SK-N-SH treated with all-trans-retinoic acid at 6 μM for 48 hours (cell line): ENCODE measurements around the gene GATA5.

Source experiments
- ATAC-seq: fragments of 200-7000 bp; cut with Tn5 transposase; 3 replicates; pipeline ENCODE4 v1.9.1; 2020; ENCODE audit warnings: mild to moderate bottlenecking, moderate library complexity
- ARNTL ChIP-seq: fragments of 450-650 bp; formaldehyde crosslinking; IDR thresholded peaks from 2 replicates; pipeline ENCODE4 v1.5.0; 2020; ENCODE audit warnings: low read depth, mild to moderate bottlenecking, moderate library complexity, borderline replicate concordance
- BACH2 ChIP-seq: fragments of 250-450 bp; sonication (Bioruptor Pico); IDR thresholded peaks from 2 replicates; pipeline ENCODE4 v1.9.0; 2021; ENCODE audit warnings: mild to moderate bottlenecking, borderline replicate concordance
- CSDC2 ChIP-seq: fragments of 250-450 bp; sonication (Bioruptor Pico); IDR thresholded peaks from 2 replicates; pipeline ENCODE4 v1.5.0; 2020; ENCODE audit warnings: mild to moderate bottlenecking, moderate library complexity
- ESRRG ChIP-seq: fragments of 250-450 bp; sonication (Bioruptor Pico); IDR thresholded peaks from 2 replicates; pipeline ENCODE4 v1.6.1; 2021; ENCODE audit warnings: mild to moderate bottlenecking
- ISL1 ChIP-seq: fragments of 250-450 bp; sonication (Bioruptor Pico); IDR thresholded peaks from 2 replicates; pipeline ENCODE4 v2.1.2; 2022; ENCODE audit warnings: mild to moderate bottlenecking, moderate library complexity
- OSR1 ChIP-seq: fragments of 250-450 bp; sonication (Bioruptor Pico); IDR thresholded peaks from 2 replicates; pipeline ENCODE4 v1.8.0; 2022; ENCODE audit warnings: moderate library complexity, mild to moderate bottlenecking, inconsistent platforms
- RARB ChIP-seq: fragments of 250-450 bp; sonication (Bioruptor Pico); IDR thresholded peaks from 2 replicates; pipeline ENCODE4 v1.8.0; 2021; ENCODE audit warnings: mild to moderate bottlenecking, moderate library complexity
- SNAI2 ChIP-seq: fragments of 250-450 bp; sonication (Bioruptor Pico); IDR thresholded peaks from 2 replicates; pipeline ENCODE4 v1.5.0; 2020; ENCODE audit warnings: mild to moderate bottlenecking, moderate library complexity
- TOX ChIP-seq: fragments of 250-450 bp; sonication (Bioruptor Pico); IDR thresholded peaks from 2 replicates; pipeline ENCODE4 v1.8.0; 2021; ENCODE audit warnings: mild to moderate bottlenecking, moderate library complexity, borderline replicate concordance
- ZC3H10 ChIP-seq: fragments of 250-450 bp; sonication (Bioruptor Pico); IDR thresholded peaks from 2 replicates; pipeline ENCODE4 v1.5.1; 2021; ENCODE audit warnings: mild to moderate bottlenecking, moderate library complexity
- ZFP3 ChIP-seq: fragments of 250-450 bp; sonication (Bioruptor Pico); IDR thresholded peaks from 2 replicates; pipeline ENCODE4 v1.5.0; 2020; ENCODE audit warnings: mild to moderate bottlenecking, moderate library complexity
- ZFP30 ChIP-seq: fragments of 450-650 bp; formaldehyde crosslinking; IDR thresholded peaks from 2 replicates; pipeline ENCODE4 v1.5.0; 2022; ENCODE audit warnings: mild to moderate bottlenecking, moderate library complexity
- ZNF70 ChIP-seq: fragments of 450-650 bp; formaldehyde crosslinking; IDR thresholded peaks from 2 replicates; pipeline ENCODE4 v1.5.0; 2020; ENCODE audit warnings: mild to moderate bottlenecking, moderate library complexity
- ZNF8 ChIP-seq: fragments of 450-650 bp; formaldehyde crosslinking; IDR thresholded peaks from 2 replicates; pipeline ENCODE4 v1.5.0; 2020; ENCODE audit warnings: mild to moderate bottlenecking, moderate library complexity
- TF ChIP-seq, protein P1 (sequence below): fragments of 250-450 bp; sonication (Bioruptor Pico); IDR thresholded peaks from 2 replicates; pipeline ENCODE4 v1.8.0; 2020; ENCODE audit warnings: mild to moderate bottlenecking, moderate library complexity, borderline replicate concordance
- TF ChIP-seq, protein P2 (sequence below): fragments of 250-450 bp; sonication (Bioruptor Pico); IDR thresholded peaks from 2 replicates; pipeline ENCODE4 v1.5.1; 2021; ENCODE audit warnings: mild to moderate bottlenecking, moderate library complexity
- TF ChIP-seq, protein P3 (sequence below): fragments of 250-450 bp; sonication (Bioruptor Pico); IDR thresholded peaks from 2 replicates; pipeline ENCODE4 v1.5.0; 2020; ENCODE audit warnings: mild to moderate bottlenecking, moderate library complexity
- TF ChIP-seq, protein P4 (sequence below): fragments of 250-450 bp; sonication (Bioruptor Pico); IDR thresholded peaks from 2 replicates; pipeline ENCODE4 v1.5.1; 2020; ENCODE audit warnings: low read depth, mild to moderate bottlenecking, moderate library complexity

GATA5 gene

DNA sequence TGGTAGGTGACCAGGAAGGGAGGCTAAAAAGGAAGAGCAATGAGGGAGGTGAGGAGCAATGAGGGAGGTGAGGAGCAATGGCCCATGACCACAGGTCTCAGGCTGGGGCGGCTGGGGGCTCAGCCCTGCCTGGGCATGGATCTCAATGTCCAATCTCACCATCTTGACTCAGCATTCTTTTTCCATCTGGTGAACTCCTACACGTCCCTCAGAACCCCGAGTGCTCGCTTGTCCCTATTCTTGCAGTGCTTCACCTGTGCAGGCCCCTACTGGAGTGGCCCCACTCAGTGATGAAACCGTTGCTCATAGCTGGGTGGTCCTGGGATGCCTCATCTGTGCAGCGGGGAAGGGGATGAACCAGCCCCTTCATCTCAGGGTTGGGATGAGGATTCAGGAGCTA, 31.5 kb downstream of the GATA5 start:
- TF ChIP-seq ZFP3 (CRISPR knock-in tag), result peak; percentile 87
- TF ChIP-seq ZFP30, result no peak
- TF ChIP-seq, protein P1, sequence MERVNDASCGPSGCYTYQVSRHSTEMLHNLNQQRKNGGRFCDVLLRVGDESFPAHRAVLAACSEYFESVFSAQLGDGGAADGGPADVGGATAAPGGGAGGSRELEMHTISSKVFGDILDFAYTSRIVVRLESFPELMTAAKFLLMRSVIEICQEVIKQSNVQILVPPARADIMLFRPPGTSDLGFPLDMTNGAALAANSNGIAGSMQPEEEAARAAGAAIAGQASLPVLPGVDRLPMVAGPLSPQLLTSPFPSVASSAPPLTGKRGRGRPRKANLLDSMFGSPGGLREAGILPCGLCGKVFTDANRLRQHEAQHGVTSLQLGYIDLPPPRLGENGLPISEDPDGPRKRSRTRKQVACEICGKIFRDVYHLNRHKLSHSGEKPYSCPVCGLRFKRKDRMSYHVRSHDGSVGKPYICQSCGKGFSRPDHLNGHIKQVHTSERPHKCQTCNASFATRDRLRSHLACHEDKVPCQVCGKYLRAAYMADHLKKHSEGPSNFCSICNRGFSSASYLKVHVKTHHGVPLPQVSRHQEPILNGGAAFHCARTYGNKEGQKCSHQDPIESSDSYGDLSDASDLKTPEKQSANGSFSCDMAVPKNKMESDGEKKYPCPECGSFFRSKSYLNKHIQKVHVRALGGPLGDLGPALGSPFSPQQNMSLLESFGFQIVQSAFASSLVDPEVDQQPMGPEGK (CRISPR knock-in tag), result no peak
- ATAC-seq, result no peak

DNA sequence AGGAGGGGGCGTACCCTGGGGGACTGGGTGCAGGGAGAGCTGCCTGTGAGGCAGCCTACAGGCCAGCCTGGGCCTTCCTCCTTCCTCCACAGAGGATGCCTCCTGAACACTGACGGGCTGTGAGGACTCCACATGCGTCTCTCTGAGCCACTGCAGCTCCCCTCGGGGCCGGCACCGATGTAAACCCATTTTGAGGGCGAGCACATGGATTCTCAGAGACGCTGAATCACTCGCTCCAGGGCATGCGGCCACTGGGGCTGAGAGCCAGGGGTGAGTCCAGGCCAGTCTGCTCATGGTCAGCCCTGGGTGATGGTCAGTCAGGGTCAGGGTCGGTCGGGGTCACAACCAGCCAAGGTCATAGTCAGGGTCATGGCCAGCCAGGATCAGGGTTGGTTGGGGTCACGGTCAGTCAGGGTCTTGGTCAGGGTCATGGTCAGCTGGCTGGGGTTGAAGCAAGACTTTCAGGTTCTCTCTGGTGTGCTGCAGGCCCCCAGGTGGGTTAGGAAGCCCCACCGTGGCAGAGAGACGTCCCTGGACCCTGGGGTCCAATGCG, 33.7 kb downstream of the GATA5 start:
- no peak for TF ChIP-seq ZC3H10 (CRISPR knock-in tag)
- no peak for TF ChIP-seq TOX (CRISPR knock-in tag)
- TF ChIP-seq RARB (CRISPR knock-in tag), result no peak
- TF ChIP-seq ZFP3 (CRISPR knock-in tag), result no peak
- ATAC-seq, result no peak

DNA sequence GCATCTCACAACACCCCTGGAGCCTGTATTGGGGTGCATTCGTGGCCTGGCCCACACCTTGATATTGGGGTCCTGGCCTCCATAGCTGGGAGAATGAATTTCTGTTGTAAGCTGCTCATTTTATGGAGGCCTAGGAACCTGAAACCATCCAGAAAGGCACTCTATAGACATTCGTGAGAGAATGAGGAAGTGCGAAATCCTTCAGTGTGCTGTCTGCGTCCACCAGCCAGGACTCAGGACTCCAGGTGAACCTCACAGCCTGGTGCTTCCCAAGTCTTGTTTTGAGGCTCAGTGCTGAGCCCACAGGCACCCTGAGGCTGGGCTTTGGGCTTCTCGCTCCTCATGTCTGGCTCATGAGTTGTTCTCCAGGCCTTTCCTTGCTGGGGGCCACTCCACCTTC, 36.6 kb downstream of the GATA5 start:
- no peak for TF ChIP-seq OSR1 (CRISPR knock-in tag)
- TF ChIP-seq, protein P2, sequence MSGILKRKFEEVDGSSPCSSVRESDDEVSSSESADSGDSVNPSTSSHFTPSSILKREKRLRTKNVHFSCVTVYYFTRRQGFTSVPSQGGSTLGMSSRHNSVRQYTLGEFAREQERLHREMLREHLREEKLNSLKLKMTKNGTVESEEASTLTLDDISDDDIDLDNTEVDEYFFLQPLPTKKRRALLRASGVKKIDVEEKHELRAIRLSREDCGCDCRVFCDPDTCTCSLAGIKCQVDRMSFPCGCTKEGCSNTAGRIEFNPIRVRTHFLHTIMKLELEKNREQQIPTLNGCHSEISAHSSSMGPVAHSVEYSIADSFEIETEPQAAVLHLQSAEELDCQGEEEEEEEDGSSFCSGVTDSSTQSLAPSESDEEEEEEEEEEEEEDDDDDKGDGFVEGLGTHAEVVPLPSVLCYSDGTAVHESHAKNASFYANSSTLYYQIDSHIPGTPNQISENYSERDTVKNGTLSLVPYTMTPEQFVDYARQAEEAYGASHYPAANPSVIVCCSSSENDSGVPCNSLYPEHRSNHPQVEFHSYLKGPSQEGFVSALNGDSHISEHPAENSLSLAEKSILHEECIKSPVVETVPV (CRISPR knock-in tag), result no peak
- TF ChIP-seq, protein P3, sequence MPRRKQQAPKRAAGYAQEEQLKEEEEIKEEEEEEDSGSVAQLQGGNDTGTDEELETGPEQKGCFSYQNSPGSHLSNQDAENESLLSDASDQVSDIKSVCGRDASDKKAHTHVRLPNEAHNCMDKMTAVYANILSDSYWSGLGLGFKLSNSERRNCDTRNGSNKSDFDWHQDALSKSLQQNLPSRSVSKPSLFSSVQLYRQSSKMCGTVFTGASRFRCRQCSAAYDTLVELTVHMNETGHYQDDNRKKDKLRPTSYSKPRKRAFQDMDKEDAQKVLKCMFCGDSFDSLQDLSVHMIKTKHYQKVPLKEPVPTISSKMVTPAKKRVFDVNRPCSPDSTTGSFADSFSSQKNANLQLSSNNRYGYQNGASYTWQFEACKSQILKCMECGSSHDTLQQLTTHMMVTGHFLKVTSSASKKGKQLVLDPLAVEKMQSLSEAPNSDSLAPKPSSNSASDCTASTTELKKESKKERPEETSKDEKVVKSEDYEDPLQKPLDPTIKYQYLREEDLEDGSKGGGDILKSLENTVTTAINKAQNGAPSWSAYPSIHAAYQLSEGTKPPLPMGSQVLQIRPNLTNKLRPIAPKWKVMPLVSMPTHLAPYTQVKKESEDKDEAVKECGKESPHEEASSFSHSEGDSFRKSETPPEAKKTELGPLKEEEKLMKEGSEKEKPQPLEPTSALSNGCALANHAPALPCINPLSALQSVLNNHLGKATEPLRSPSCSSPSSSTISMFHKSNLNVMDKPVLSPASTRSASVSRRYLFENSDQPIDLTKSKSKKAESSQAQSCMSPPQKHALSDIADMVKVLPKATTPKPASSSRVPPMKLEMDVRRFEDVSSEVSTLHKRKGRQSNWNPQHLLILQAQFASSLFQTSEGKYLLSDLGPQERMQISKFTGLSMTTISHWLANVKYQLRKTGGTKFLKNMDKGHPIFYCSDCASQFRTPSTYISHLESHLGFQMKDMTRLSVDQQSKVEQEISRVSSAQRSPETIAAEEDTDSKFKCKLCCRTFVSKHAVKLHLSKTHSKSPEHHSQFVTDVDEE, result no peak
- no peak for TF ChIP-seq ZNF8 (CRISPR knock-in tag)
- TF ChIP-seq, protein P4, sequence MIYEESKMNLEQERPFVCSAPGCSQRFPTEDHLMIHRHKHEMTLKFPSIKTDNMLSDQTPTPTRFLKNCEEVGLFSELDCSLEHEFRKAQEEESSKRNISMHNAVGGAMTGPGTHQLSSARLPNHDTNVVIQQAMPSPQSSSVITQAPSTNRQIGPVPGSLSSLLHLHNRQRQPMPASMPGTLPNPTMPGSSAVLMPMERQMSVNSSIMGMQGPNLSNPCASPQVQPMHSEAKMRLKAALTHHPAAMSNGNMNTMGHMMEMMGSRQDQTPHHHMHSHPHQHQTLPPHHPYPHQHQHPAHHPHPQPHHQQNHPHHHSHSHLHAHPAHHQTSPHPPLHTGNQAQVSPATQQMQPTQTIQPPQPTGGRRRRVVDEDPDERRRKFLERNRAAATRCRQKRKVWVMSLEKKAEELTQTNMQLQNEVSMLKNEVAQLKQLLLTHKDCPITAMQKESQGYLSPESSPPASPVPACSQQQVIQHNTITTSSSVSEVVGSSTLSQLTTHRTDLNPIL (CRISPR knock-in tag), result no peak
- no peak for TF ChIP-seq ZNF70 (CRISPR knock-in tag)
- no peak for TF ChIP-seq RARB (CRISPR knock-in tag)
- TF ChIP-seq ESRRG, result no peak
- no peak for TF ChIP-seq ZFP30
- TF ChIP-seq TOX (CRISPR knock-in tag), result no peak
- TF ChIP-seq ISL1 (CRISPR knock-in tag), result no peak
- TF ChIP-seq, all 23 proteins: peak for 0
- no peak for ATAC-seq

DNA sequence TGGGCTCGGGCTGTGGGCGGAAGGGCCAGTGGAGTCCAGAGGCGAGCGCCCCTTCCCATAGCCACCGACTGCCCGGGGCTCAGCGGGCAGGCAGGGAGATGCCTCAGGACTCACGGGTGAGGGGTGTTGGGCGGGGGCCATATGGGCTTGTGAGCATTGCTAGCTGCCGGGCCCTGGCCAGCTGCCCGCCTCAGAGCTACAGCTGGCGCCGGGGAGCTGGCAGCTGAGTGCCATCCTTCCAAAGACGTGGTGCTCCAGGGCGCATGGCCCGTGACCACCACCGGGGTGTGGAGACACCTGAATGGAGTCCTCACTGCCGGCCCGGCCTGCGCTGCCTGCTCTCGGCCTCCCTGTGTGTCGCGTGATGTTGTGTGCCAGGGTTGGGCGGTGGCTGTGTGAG, 37.9 kb downstream of the GATA5 start:
- TF ChIP-seq RARB (CRISPR knock-in tag), result no peak
- no peak for ATAC-seq

DNA sequence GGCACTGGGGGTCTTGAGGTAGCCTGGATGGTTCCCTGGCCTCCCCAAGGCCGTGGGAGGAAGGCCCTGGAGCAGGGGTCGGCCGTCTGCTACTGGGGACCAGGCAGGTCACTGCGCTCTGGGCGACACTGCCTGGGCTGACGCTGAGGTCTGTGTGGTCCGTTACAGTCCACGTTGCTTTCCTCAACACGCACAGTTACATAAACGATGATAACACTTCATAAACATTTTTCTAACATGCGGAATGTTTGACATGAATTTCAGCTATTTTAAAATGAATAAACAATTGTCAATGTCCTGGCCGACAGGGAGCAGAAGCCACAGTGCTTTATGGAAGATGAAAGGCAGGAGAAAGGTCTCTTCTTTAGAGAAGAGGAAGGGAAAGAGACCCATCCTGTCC, 38.3 kb downstream of the GATA5 start:
- ATAC-seq, result no peak
- no peak for TF ChIP-seq ZFP30
- TF ChIP-seq BACH2 (CRISPR knock-in tag), result no peak
- TF ChIP-seq ESRRG, result no peak
- TF ChIP-seq CSDC2, result no peak
- no peak for TF ChIP-seq ARNTL (CRISPR knock-in tag)
- no peak for TF ChIP-seq ZC3H10 (CRISPR knock-in tag)
- TF ChIP-seq, protein P4 (CRISPR knock-in tag), result no peak
- no peak for TF ChIP-seq SNAI2 (CRISPR knock-in tag)
- TF ChIP-seq ZFP3 (CRISPR knock-in tag), result no peak
- TF ChIP-seq TOX (CRISPR knock-in tag), result no peak
